Measurements from ENCODE around the gene APC.

Gene APC

GRCh38 chr5:112717506-112718082, 20.1 kb upstream of the APC start:
- no peak for DNase-seq

GRCh38 chr5:112718344-112718743, 19.3 kb upstream of the APC start:
- no peak for DNase-seq

DNA sequence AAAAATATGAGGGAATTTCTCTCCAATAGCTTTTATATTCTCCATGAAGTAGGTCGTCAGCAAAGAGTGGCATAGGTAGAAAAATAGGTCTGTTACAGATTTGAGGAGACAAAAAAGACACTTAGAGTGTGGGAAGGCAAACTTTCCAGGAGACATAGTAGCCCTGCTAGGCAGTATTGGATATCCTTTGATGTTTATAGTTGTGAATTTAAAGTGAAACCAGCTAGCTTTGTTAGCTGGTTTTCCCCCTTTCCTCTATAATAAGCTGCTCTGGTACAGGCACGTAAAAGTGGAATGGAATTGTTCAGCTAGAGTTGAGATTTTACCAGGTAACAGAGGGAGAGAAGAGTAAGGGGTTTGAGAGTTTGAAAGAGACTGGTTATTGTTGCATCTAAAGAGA, 17.1 kb upstream of the APC start:
- no peak for DNase-seq

- no peak for DNase-seq
These were observed 12.8 kb upstream of the APC start for GRCh38 chr5:112724901-112725300.

GRCh38 chr5:112729630-112730029, 8.1 kb upstream of the APC start:
- no peak for DNase-seq

DNA sequence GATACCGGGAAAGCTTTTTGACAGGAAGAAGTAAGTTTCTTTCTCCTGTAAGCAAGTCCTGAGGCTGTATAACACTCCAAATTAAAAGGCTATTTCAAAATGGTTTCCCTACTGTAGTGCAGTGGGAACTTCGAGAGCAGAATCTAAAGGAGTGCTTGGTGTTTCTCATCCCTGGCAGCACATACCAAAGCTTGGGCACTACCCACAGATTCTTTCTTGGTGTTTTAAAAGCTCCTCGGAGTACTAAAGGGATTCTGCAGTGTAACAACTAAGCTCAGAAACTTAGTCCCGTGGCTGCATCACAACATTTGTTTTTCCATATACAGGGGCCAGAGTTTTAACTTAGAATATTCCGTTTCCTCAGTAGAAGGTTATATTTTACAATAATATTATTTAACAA, 5.6 kb upstream of the APC start:
- no peak for DNase-seq

DNA sequence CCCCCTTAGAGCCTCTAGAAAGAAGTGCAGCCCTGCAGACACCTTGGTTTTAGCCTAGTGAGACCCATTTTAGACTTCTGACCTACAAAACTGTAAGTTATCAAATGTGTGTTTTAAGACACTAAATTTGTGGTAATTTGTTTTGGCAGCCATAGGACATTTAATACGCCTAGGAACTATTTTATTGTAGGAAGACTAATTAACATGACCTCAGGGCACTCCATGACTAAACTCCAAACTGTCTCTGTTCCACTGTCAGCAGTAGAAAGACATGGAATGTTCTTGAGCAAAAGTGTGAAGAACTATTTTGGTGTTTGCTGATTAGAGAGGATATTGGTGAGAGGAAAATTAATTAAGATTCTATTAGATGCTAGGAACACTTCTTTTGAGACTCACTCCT, 4.1 kb upstream of the APC start:
- DNase-seq = no peak

- no peak for DNase-seq
These were observed 3.1 kb upstream of the APC start for GRCh38 chr5:112734597-112734996.

DNA sequence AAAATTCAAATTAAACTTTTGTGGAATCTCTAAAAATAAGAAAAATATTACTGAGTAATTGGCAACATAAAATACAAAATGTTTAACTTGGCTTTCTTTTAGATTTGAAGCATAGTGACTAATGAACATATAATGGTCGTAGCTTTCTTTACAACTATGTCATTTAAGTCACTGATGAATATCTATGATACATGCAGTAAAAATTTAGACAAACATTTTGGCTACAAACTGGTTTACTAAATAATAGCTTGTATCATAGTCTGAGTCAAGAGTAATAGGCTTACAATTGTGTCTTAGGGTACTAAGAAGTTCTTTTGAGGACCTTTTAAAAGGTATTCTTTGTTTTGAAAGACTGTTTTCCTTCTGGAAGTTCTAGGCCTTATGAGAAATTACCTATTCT, 2.0 kb upstream of the APC start:
- DNase-seq = no peak

DNA sequence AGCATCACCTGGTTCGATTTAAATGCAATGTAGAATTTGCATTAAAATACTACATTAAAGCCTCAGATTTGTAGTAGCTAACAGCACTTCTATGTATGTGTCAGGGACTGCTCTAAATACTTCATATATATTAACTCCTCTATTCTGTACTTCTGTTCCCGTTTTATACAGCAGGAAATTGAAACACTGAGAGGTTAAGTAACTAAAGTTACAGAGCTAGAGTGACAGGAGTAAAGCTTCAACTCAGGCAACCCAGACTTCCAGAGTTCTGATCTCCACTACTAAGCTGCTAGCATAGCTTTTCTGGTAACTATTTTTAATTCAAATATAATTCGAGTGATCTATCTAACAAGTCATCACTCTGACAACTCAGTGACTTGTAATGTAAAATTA, 619 bp upstream of the APC start:
- no peak for DNase-seq

GRCh38 chr5:112738191-112738560, 491 bp downstream of the APC start:
- no peak for DNase-seq

DNA sequence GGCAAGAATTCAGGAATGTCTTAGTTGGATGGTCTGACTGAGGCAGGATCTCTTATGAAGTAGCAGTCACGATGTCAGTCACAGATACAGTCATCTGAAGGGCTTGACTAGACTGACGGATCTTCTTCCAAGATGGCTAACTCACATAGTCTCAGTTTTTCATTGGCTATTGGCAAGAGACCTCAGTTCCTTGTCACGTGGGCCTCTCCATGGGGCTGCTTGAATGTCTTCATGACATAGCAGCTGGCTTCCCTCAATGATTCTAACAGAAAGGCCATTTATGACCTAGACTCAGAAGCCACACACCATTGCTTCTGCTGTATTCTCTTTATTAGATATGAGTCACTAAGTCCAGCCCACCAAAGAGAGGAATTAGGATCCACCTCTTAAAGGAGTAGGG, 4.7 kb downstream of the APC start:
- DNase-seq = no peak

- no peak for DNase-seq
These were observed 5.9 kb downstream of the APC start for GRCh38 chr5:112743631-112744030.

- DNase-seq = no peak
These were observed 14.7 kb downstream of the APC start for GRCh38 chr5:112752335-112752734.

DNA sequence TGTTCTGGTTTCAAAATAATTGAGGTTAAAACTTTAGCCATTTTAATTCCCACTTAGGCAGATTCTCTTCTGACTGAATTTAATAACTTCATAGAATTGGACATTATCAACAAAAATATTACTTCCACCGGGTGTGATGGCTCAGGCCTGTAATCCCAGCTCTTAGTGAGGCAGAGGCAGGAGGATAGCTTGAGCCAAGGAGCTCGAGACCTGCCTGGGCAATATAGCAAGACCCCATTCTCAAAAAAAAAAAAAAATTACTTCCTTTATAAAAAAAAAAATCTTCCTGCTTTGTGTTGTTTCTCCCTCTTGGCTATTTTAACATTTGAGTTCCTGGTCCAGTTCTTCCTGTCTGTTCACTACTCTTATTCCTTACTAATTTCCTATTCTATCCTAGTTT, 18.0 kb downstream of the APC start:
- no peak for DNase-seq

DNA sequence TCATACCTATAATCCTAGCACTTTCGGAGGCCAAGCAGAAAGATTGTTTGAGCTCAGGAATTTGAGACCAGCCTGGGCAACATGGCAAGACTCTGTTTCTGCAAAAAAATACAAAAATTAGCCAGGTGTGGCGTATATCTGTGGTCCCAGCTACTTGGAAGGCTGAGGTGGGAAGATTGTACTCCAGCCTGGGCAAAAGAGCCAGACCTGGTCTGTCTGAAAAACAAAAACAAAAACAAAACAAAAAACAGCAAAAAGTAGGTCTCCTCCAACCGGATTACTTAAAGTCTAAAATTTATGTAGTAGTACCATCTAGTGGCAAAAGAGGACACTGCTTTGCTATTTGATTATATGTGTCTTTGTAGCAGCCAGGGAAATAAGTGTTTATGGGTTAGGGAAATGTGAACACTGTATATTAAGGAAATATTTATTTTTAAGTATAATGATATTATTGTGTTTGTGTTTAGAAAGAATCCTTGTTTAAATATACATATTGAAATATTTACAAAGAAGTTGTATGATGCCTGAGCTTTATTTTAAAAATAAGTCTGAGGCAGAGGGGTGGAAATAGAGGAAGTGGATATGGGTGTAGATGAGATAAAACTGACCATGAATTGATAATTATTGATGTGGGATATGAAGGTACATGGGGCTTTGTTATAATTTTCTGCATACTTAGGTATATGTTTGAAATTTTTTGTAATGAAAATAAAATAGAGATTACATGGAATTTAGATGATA, 20.0 kb downstream of the APC start:
- DNase-seq = no peak

DNA sequence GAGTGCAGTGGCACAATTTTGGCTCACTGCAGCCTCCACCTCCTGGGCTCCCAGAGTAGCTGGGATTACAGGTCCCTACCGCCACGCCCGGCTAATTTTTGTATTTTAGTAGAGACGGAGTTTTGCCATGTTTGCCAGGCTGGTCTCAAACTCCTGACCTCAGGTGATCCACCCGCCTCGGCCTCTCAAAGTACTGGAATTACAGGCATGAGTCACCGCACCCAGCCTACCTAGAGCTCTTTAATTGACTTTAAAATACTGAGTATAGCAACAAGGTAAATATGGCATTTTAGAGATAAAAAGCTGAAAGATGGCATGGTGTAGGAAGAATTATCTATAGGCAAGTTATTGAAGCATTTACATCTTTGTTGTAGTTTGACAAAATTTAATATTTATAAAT, 21.0 kb downstream of the APC start:
- DNase-seq = no peak

DNA sequence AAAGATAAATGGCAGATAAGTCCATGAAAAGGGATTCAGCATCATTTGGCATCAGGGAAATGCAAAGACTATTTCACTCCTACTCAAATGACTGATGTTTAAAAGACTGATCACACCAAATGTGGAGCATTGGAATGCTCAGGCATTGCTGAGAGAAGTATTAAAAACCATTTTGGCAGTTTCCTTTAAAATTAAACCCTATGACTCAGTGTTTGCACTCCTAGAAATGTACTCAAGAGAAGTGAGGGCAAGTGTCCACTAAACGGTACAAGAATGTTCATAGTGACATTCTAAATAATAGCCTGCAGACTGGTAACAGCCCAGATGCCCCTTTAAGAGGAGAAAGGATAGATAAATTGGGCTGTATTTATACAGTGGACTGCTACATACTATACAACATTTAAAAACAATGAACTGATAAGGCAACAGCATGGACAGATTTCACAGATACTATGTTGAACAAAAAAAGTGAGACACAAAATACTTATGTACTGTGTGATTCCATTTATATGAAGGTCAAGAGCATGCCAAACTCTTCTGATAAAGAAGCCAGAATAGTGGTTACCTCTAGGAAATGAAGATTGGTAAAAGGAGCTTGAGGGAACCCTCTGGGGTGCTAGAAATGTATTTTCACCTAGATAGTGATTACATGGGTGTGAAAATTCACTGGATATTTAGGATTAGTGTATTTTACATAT, 24.6 kb downstream of the APC start:
- no peak for DNase-seq

GRCh38 chr5:112763165-112763564, 25.5 kb downstream of the APC start:
- no peak for DNase-seq

- no peak for DNase-seq
These were observed 34.4 kb downstream of the APC start for GRCh38 chr5:112772124-112772523.

DNA sequence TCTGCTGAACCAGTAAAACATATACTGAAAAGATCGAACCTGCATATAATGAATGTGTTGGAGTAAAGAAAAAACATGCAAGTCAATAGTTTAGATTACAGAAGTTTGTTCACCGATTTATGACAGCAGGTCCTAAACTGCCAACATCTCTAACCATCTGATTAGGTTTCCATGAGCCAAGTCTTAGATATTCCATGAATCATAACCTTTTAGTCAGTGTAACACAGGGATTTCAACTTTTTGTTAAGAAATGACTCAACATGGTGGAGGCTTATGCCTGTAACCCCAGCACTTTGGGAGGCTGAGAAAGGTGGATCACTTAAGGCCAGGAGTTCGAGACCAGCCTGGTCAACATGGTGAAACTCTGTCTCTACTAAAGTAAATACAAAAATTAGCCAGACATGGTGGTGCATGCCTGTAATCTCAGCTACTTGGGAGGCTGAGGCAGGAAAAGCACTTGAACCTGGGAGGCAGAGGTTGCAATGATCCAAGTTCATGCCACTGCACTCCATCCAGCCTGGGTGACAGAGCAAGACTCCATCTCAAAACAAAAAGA, 38.7 kb downstream of the APC start:
- no peak for DNase-seq

GRCh38 chr5:112779531-112779930, 41.8 kb downstream of the APC start:
- DNase-seq = no peak

DNA sequence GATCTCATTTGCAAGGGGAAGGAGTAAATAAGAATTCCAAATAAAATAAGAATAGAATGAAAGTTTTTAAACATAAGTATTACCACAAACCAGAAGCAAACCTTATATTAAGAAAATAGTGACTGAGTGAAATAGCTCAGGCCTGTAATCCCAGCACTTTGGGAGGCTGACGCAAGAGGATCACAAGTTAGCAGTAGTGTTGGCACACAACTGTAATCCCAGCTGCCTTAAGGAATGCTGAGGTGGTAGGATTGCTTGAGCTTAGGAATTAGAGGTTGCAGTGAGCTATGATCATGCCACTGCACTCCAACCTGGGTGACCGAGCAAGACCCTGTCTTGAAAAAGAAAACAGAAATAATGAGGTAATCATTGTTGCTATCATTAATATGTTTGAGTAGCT, 47.0 kb downstream of the APC start:
- DNase-seq = no peak

- DNase-seq = no peak
These were observed 49.6 kb downstream of the APC start for GRCh38 chr5:112787261-112787660.
